MG63 (cell line): Measurements from ENCODE around the gene BLOC1S1. TPM values are rescaled to one million over a fixed set of nuclear protein-coding genes. Genes with fewer than 3 reads are reported as not detected.

Experiments
- DNase-seq: peaks from one replicate; pipeline ENCODE4 v3.0.0-alpha.2; 2020
- H3K27me3 ChIP-seq: fragments of 250-450 bp; sonication (Bioruptor Pico); 2 replicates; pipeline ENCODE4 v1.5.1; 2020; ENCODE audit warnings: mild to moderate bottlenecking, moderate library complexity
- H3K36me3 ChIP-seq: fragments of 250-450 bp; sonication (Bioruptor Pico); 2 replicates; pipeline ENCODE4 v1.5.1; 2020; ENCODE audit warnings: mild to moderate bottlenecking, moderate library complexity
- H3K4me3 ChIP-seq: fragments of 250-450 bp; sonication (Bioruptor Pico); 2 replicates; pipeline ENCODE4 v1.5.1; 2020; ENCODE audit warnings: mild to moderate bottlenecking, moderate library complexity
- H3K9me3 ChIP-seq: fragments of 250-450 bp; sonication (Bioruptor Pico); 2 replicates; pipeline ENCODE4 v1.5.1; 2020; ENCODE audit warnings: mild to moderate bottlenecking, moderate library complexity
- total RNA-seq: library from RNA; depleted of rRNA; stranded (reverse); fragments of >200 nt; shearing (Covaris generic); gene quantifications from 2 replicates; pipeline ENCODE4 v1.2.3, GENCODE V29; 2014; ENCODE audit warnings: low replicate concordance

The BLOC1S1 gene
- total RNA-seq, 1 experiment from 2014 or later: 75.7 TPM

- H3K36me3 ChIP-seq: peaks cover 7% of the 10 kb centered on the region
- H3K4me3 ChIP-seq: no peak overlapping the region
- no peak for DNase-seq
- H3K9me3 ChIP-seq: no peaks in the 10 kb centered on the region
- no peaks in the 10 kb centered on the region for H3K27me3 ChIP-seq
These were observed 26.9 kb upstream of the BLOC1S1 start for GRCh38 chr12:55688716-55689655.

- no peak for DNase-seq
- Histone ChIP-seq H3K4me3 (no peak overlapping the region), H3K27me3 (no peaks in the 10 kb centered on the region), H3K36me3 (peaks cover 4% of the 10 kb centered on the region; the same call in 1 of the 2 replicates), H3K9me3 (no peaks in the 10 kb centered on the region)
These were observed 23.1 kb upstream of the BLOC1S1 start for GRCh38 chr12:55692631-55693322.

GRCh38 chr12:55693323-55694187 is 22.3 kb upstream of the BLOC1S1 start:
- no peaks in the 10 kb centered on the region for H3K36me3 ChIP-seq
- DNase-seq: no peak
- H3K27me3 ChIP-seq: no peaks in the 10 kb centered on the region
- no peaks in the 10 kb centered on the region for H3K9me3 ChIP-seq
- H3K4me3 ChIP-seq: no peak overlapping the region

- H3K4me3 ChIP-seq: no peak overlapping the region
- no peaks in the 10 kb centered on the region for H3K36me3 ChIP-seq
- H3K27me3 ChIP-seq: no peaks in the 10 kb centered on the region
- no peaks in the 10 kb centered on the region for H3K9me3 ChIP-seq
- DNase-seq: no peak
These were observed 21.7 kb upstream of the BLOC1S1 start for GRCh38 chr12:55694188-55694515.

GRCh38 chr12:55694651-55695050 is 21.2 kb upstream of the BLOC1S1 start:
- Histone ChIP-seq H3K27me3 (no peaks in the 10 kb centered on the region), H3K36me3 (no peaks in the 10 kb centered on the region), H3K4me3 (no peak overlapping the region), H3K9me3 (no peaks in the 10 kb centered on the region)
- DNase-seq: no peak

GRCh38 chr12:55695349-55695748 is 20.5 kb upstream of the BLOC1S1 start:
- Histone ChIP-seq H3K36me3 (no peaks in the 10 kb centered on the region), H3K27me3 (no peaks in the 10 kb centered on the region), H3K4me3 (no peak overlapping the region), H3K9me3 (no peaks in the 10 kb centered on the region)
- DNase-seq: no peak

GRCh38 chr12:55696141-55696540 is 19.7 kb upstream of the BLOC1S1 start:
- Histone ChIP-seq H3K36me3 (no peaks in the 10 kb centered on the region), H3K9me3 (no peaks in the 10 kb centered on the region), H3K4me3 (no peak overlapping the region), H3K27me3 (no peaks in the 10 kb centered on the region)
- DNase-seq: no peak

GRCh38 chr12:55696796-55697462 is 18.9 kb upstream of the BLOC1S1 start:
- H3K27me3 ChIP-seq: no peaks in the 10 kb centered on the region
- no peak overlapping the region for H3K4me3 ChIP-seq
- no peaks in the 10 kb centered on the region for H3K36me3 ChIP-seq
- no peaks in the 10 kb centered on the region for H3K9me3 ChIP-seq
- DNase-seq: no peak

- DNase-seq: no peak
- no peak overlapping the region for H3K4me3 ChIP-seq
- H3K27me3 ChIP-seq: no peaks in the 10 kb centered on the region
- H3K9me3 ChIP-seq: no peaks in the 10 kb centered on the region
- no peaks in the 10 kb centered on the region for H3K36me3 ChIP-seq
These were observed 18.2 kb upstream of the BLOC1S1 start for GRCh38 chr12:55697686-55698085.

- H3K9me3 ChIP-seq: no peaks in the 10 kb centered on the region
- H3K27me3 ChIP-seq: no peaks in the 10 kb centered on the region
- no peak for DNase-seq
- H3K4me3 ChIP-seq: no peak overlapping the region
- no peaks in the 10 kb centered on the region for H3K36me3 ChIP-seq
These were observed 17.4 kb upstream of the BLOC1S1 start for GRCh38 chr12:55698241-55698955.

GRCh38 chr12:55698965-55699364 is 16.9 kb upstream of the BLOC1S1 start:
- Histone ChIP-seq H3K27me3 (no peaks in the 10 kb centered on the region), H3K4me3 (no peak overlapping the region), H3K36me3 (no peaks in the 10 kb centered on the region), H3K9me3 (no peaks in the 10 kb centered on the region)
- DNase-seq: no peak

- Histone ChIP-seq H3K36me3 (no peaks in the 10 kb centered on the region), H3K9me3 (no peaks in the 10 kb centered on the region), H3K27me3 (no peaks in the 10 kb centered on the region), H3K4me3 (no peak overlapping the region)
- DNase-seq: no peak
These were observed 16.3 kb upstream of the BLOC1S1 start for GRCh38 chr12:55699471-55700055.

- Histone ChIP-seq H3K9me3 (no peaks in the 10 kb centered on the region), H3K4me3 (no peak overlapping the region), H3K36me3 (no peaks in the 10 kb centered on the region), H3K27me3 (no peaks in the 10 kb centered on the region)
- DNase-seq: peak; percentile 56
These were observed 15.4 kb upstream of the BLOC1S1 start for GRCh38 chr12:55700255-55701018.

- H3K4me3 ChIP-seq: no peak overlapping the region
- H3K9me3 ChIP-seq: no peaks in the 10 kb centered on the region
- H3K27me3 ChIP-seq: no peaks in the 10 kb centered on the region
- DNase-seq: no peak
- H3K36me3 ChIP-seq: no peaks in the 10 kb centered on the region
These were observed 13.0 kb upstream of the BLOC1S1 start for GRCh38 chr12:55702861-55703260.

GRCh38 chr12:55703288-55703687 is 12.6 kb upstream of the BLOC1S1 start:
- H3K9me3 ChIP-seq: no peaks in the 10 kb centered on the region
- no peaks in the 10 kb centered on the region for H3K27me3 ChIP-seq
- no peak overlapping the region for H3K4me3 ChIP-seq
- no peaks in the 10 kb centered on the region for H3K36me3 ChIP-seq
- DNase-seq: no peak
